Activated naive CD8-positive, alpha-beta T cell treated with anti-CD3 and anti-CD28 coated beads, Interleukin-2, amount 10 ng/mL, durations not matched to agents 7 days and 5 days (primary cell): Measurements from ENCODE around the gene USP1. TPM values are rescaled to one million over a fixed set of nuclear protein-coding genes. Genes with fewer than 3 reads are reported as not detected.

Experiments
- ATAC-seq: fragments of 150-1000 bp; cut with Tn5 transposase; one replicate; pipeline ENCODE4 v1.10.0; 2021; ENCODE audit warnings: low read depth, moderate library complexity
- POLR2A ChIA-PET: fragments of 350-600 bp; sonication (Branson Sonifier 250); formaldehyde crosslinking; loops from one replicate; lab custom pipeline; 2021; ENCODE audit warnings: antibody characterized with exemption; lab: Charles Lee
- DNase-seq: peaks from one replicate; pipeline ENCODE4 v3.0.0; 2021
- H3K27ac Mint-ChIP-seq: one replicate; pipeline ENCODE4 v1.8.0; 2022; ENCODE audit warnings: mild to moderate bottlenecking, mixed read lengths
- H3K27me3 Mint-ChIP-seq: one replicate; pipeline ENCODE4 v1.8.0; 2022; ENCODE audit warnings: mild to moderate bottlenecking, moderate library complexity, mixed read lengths
- H3K36me3 Mint-ChIP-seq: one replicate; pipeline ENCODE4 v1.8.0; 2021; ENCODE audit warnings: mild to moderate bottlenecking, mixed read lengths
- H3K4me1 Mint-ChIP-seq: one replicate; pipeline ENCODE4 v1.8.0; 2021; ENCODE audit warnings: mixed read lengths
- H3K4me3 Mint-ChIP-seq: one replicate; pipeline ENCODE4 v1.8.0; 2022; ENCODE audit warnings: mild to moderate bottlenecking, moderate library complexity, mixed read lengths
- H3K9me3 Mint-ChIP-seq: one replicate; pipeline ENCODE4 v1.8.0; 2021; ENCODE audit warnings: mixed read lengths
- total RNA-seq, 2 experiments: library from RNA; stranded (reverse); gene quantifications; one replicate each; pipeline ENCODE4 v1.2.3, GENCODE V29; 2021

The USP1 gene
- total RNA-seq, 2 experiments from 2014 or later = 67.7 to 68.4 TPM

- POLR2A ChIA-PET = no interaction called here
- no peaks in the 10 kb centered on the region for H3K9me3 Mint-ChIP-seq
- H3K4me1 Mint-ChIP-seq = no peaks in the 10 kb centered on the region
- H3K27me3 Mint-ChIP-seq = peaks cover 2% of the 10 kb centered on the region
- no peak overlapping the region for H3K27ac Mint-ChIP-seq
- H3K4me3 Mint-ChIP-seq = no peak overlapping the region
- H3K36me3 Mint-ChIP-seq = no peaks in the 10 kb centered on the region
- ATAC-seq (no peak), DNase-seq (no peak)
Measured at GRCh38 chr1:62407398-62408009, 29.3 kb upstream of the USP1 start.

DNA sequence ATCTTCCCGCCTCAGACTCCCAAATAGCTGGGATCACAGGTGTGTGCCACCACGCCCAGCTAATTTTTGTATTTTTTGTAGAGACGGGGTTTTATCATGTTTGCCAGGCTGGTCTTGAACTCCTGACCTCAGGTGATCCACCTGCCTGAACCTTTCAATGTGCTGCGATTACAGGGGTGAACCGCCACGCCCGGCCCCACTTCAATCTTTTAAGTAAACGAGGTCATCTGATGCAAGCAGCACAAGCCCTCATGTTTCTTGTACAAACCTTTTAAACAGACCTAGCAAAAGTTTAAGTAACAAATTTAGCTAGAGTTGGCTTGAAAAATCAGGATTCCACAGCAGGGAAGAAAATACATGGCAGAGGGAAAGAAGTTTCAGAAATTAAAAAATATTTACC lies 21.2 kb upstream of the USP1 start:
- H3K9me3 Mint-ChIP-seq = no peaks in the 10 kb centered on the region
- ATAC-seq (no peak), DNase-seq (no peak)
- H3K27ac Mint-ChIP-seq = no peak overlapping the region
- POLR2A ChIA-PET = no interaction called here
- H3K4me3 Mint-ChIP-seq = no peak overlapping the region
- no peaks in the 10 kb centered on the region for H3K36me3 Mint-ChIP-seq
- no peaks in the 10 kb centered on the region for H3K4me1 Mint-ChIP-seq
- peaks cover 7% of the 10 kb centered on the region for H3K27me3 Mint-ChIP-seq

- H3K27ac Mint-ChIP-seq = no peak overlapping the region
- no peaks in the 10 kb centered on the region for H3K36me3 Mint-ChIP-seq
- H3K4me3 Mint-ChIP-seq = no peak overlapping the region
- H3K9me3 Mint-ChIP-seq = no peaks in the 10 kb centered on the region
- ATAC-seq = no peak
- no peaks in the 10 kb centered on the region for H3K4me1 Mint-ChIP-seq
- H3K27me3 Mint-ChIP-seq = peaks cover 9% of the 10 kb centered on the region
- POLR2A ChIA-PET = no interaction called here
- DNase-seq = no peak
Measured at GRCh38 chr1:62417351-62417999, 19.4 kb upstream of the USP1 start.

- ATAC-seq = no peak
- no peak for DNase-seq
- no peaks in the 10 kb centered on the region for H3K4me1 Mint-ChIP-seq
- H3K27ac Mint-ChIP-seq = no peak overlapping the region
- no peak overlapping the region for H3K4me3 Mint-ChIP-seq
- POLR2A ChIA-PET = no interaction called here
- H3K27me3 Mint-ChIP-seq = peaks cover 9% of the 10 kb centered on the region
- H3K36me3 Mint-ChIP-seq = no peaks in the 10 kb centered on the region
- no peaks in the 10 kb centered on the region for H3K9me3 Mint-ChIP-seq
Measured at GRCh38 chr1:62420214-62420613, 16.6 kb upstream of the USP1 start.

DNA sequence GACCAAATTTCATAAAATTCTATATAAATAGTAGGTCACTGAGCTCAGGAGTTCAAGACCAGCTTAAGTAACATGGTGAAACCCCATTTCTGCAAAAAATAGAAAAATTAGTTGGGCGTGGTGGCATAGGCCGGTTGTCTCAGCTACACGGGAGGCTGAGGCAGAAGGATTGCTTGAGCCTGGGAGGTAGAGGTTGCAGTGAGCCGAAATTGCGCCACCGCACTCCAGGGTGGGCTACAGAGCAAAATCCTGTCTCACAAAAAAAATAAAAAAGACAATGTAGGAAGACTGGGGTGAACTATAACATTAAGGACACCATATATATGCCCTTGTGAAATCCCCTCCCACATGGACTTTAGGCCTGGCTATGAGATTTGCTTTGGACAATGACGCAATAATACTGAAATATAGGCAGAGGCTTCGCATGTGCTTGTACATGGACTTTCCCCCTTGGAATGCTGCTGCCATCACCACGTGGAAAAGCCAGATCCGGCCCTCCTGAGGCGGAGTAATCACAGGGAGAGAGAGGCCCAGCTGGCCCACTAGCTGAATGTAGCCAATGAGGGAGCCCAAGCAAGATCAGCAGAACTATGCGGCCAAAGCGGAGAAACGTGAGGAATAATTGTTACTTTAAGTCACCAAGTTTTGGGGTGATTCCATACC lies 13.1 kb upstream of the USP1 start:
- POLR2A ChIA-PET = no interaction called here
- ATAC-seq = no peak
- Mint-ChIP-seq H3K4me1 (no peaks in the 10 kb centered on the region), H3K4me3 (no peak overlapping the region), H3K27me3 (peaks cover 4% of the 10 kb centered on the region), H3K36me3 (no peaks in the 10 kb centered on the region), H3K27ac (no peak overlapping the region), H3K9me3 (no peaks in the 10 kb centered on the region)
- DNase-seq = no peak

DNA sequence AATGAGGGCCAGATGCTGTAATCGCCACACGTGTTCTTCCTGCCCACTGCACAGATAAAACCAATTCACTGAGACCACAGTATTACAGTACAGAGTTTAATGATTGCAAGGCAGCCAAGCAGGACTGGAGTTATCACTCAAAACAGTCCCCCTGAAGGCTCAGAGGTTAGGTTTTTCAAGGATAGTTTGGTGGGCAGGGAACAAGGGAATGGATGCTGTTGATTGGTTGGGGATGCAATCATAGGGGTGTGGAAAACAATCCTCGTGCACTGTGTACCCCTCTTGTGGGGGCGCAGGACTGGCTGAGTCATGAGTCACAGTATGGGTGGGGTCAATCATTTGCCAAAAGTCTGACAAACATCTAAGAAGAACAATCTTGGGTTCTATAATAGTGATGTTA lies 12.4 kb upstream of the USP1 start:
- Mint-ChIP-seq H3K36me3 (no peaks in the 10 kb centered on the region), H3K4me1 (no peaks in the 10 kb centered on the region), H3K27me3 (peaks cover 4% of the 10 kb centered on the region), H3K27ac (no peak overlapping the region), H3K4me3 (no peak overlapping the region), H3K9me3 (no peaks in the 10 kb centered on the region)
- DNase-seq (no peak), ATAC-seq (no peak)
- POLR2A ChIA-PET = no interaction called here

DNA sequence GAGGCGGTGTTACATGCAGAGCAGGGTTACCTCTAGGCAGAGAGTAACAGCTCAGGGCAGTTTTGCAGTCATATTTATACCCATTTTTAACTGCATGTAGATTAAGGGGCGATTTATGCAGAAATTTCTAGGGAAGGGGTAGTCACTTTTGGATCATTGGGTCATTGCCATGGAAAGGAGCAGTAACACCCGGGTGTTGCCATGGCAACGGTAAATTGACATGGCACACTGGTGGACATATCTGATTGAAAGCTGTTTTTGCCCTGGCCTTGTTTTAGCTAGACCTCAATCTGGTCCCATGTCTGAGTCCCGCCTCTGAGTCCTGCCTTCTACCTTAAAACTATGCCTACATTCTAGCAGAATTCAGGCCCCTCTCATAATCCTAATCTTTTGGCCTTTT lies 11.8 kb upstream of the USP1 start:
- no peak overlapping the region for H3K4me3 Mint-ChIP-seq
- POLR2A ChIA-PET = interaction anchor here (1.5 kb wide), 1 partner anchor 11 kb away, joined by 4 read pairs; no protein-coding TSS in a partner anchor

GRCh38 chr1:62426237-62426636 lies 10.6 kb upstream of the USP1 start:
- ATAC-seq (no peak), DNase-seq (no peak)
- no peaks in the 10 kb centered on the region for H3K36me3 Mint-ChIP-seq
- H3K27me3 Mint-ChIP-seq = peaks cover under 1% of the 10 kb centered on the region
- no peaks in the 10 kb centered on the region for H3K4me1 Mint-ChIP-seq
- no peaks in the 10 kb centered on the region for H3K9me3 Mint-ChIP-seq
- POLR2A ChIA-PET = interaction anchor here (1.5 kb wide), 1 partner anchor 10 kb away, joined by 4 read pairs; no protein-coding TSS in a partner anchor
- no peak overlapping the region for H3K27ac Mint-ChIP-seq
- H3K4me3 Mint-ChIP-seq = no peak overlapping the region

More for the DNA sequence above, 11.8 kb upstream of the USP1 start:
- H3K27me3 Mint-ChIP-seq = peaks cover 4% of the 10 kb centered on the region
- H3K9me3 Mint-ChIP-seq = no peaks in the 10 kb centered on the region
- DNase-seq = no peak
- no peak overlapping the region for H3K27ac Mint-ChIP-seq
- no peak for ATAC-seq
- H3K36me3 Mint-ChIP-seq = no peaks in the 10 kb centered on the region
- H3K4me1 Mint-ChIP-seq = no peaks in the 10 kb centered on the region

DNA sequence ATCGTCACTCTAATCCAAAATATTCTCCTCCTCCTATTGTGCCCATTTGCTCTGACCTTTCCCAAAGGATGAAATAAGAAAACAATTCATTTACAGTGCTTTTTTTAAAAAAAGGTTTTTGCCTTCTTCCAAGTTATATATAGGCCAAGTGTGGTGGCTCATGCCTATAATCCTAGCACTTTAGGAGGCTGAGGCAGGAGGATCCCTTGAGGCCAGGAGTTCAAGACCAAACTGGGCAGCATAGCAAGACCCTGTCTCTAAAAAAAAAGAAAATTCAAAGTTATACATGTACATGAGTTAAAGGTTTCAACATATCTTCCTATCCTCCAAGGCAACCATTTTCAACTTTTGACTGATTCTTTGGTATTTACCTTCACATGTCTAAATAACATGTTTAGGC lies 10.1 kb upstream of the USP1 start:
- H3K27me3 Mint-ChIP-seq = no peaks in the 10 kb centered on the region
- no peaks in the 10 kb centered on the region for H3K9me3 Mint-ChIP-seq
- H3K36me3 Mint-ChIP-seq = no peaks in the 10 kb centered on the region
- ATAC-seq (no peak), DNase-seq (no peak)
- no peaks in the 10 kb centered on the region for H3K4me1 Mint-ChIP-seq
- H3K27ac Mint-ChIP-seq = no peak overlapping the region
- POLR2A ChIA-PET = no interaction called here
- H3K4me3 Mint-ChIP-seq = no peak overlapping the region

DNA sequence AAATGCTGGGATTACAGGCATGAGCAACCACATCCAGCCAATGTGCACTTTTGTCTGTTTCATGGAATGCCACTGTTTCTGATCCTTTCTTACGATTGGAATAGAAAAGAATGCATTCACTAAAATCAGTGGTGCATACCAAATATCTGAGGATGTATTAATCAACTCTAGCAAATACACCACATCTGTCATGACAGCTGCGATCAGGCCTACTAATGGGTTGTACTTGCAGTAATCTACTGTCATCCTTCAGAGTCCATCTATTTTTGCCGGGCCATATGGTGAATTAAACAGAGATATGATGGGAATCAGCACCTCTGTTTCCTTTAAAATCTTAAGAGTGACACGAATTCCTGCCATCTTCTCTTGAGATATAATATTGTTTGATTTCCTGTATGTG lies 8.5 kb upstream of the USP1 start:
- Mint-ChIP-seq H3K4me1 (no peaks in the 10 kb centered on the region), H3K27ac (no peak overlapping the region), H3K27me3 (peaks cover 2% of the 10 kb centered on the region), H3K36me3 (no peaks in the 10 kb centered on the region), H3K9me3 (no peaks in the 10 kb centered on the region), H3K4me3 (no peak overlapping the region)
- ATAC-seq = no peak
- no peak for DNase-seq
- POLR2A ChIA-PET = no interaction called here

DNA sequence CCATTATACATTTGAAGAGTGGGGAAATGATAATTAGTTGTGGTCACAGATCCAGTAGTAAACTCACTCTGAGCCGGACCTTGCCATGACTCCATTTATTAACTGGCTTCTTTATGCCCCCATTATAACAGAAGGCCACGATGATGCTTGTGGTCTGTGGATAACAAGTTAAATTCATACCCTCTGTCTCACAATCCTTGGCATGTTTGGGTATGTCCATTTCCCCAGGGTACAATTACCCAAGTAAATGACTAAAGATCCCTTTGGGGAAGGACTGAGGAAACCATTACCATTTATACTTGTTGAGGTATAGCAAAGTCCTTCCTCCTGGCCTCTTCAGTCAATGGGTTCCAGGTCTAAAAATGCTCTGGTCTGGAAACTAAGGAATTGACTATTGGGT lies 7.3 kb upstream of the USP1 start:
- Mint-ChIP-seq H3K4me1 (no peaks in the 10 kb centered on the region), H3K27ac (no peak overlapping the region), H3K36me3 (no peaks in the 10 kb centered on the region), H3K4me3 (no peak overlapping the region), H3K9me3 (no peaks in the 10 kb centered on the region), H3K27me3 (peaks cover 2% of the 10 kb centered on the region)
- POLR2A ChIA-PET = no interaction called here
- DNase-seq (no peak), ATAC-seq (no peak)

DNA sequence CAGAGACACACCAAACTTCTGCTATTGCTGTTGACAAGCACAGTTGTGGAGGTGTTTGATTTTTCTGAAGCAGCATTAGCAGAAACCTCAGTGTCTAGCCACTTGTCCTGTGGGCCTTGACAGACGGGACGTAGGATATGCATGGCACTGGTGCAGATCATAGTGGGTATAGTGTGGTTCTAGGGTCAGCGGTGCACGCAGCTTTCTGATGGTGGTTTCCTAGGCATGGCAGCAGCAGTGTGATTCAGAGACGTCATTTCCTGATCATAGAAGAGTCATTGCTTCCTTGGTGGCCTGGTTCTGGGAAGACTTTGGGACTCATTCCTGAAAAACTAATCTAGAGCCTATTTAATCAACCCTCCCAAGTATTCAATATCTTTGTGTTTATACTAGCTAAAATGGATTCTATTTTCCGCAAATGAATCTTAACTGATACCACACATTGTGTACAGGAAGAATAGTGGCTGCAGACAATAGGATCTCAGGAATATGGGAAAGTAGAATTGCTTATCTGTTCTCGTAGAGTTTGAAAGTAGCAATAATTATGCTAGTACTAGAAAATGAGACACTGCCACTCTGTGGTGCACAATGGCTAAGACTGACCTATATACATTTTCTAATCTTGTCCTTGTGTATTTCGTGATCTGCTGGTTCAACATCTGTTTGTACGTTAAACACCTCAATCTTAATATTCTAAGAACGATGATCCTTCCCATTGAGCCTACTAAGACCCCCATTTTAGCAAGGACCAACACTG lies 2.8 kb upstream of the USP1 start:
- peaks cover 2% of the 10 kb centered on the region for H3K27me3 Mint-ChIP-seq
- H3K9me3 Mint-ChIP-seq = no peaks in the 10 kb centered on the region
- POLR2A ChIA-PET = no interaction called here
- no peak for ATAC-seq
- H3K36me3 Mint-ChIP-seq = peaks cover 7% of the 10 kb centered on the region
- no peak for DNase-seq
- no peak overlapping the region for H3K27ac Mint-ChIP-seq
- H3K4me1 Mint-ChIP-seq = peaks cover 9% of the 10 kb centered on the region
- H3K4me3 Mint-ChIP-seq = peak overlapping the region; percentile 32

GRCh38 chr1:62434618-62435001 lies 2.2 kb upstream of the USP1 start:
- no peak overlapping the region for H3K27ac Mint-ChIP-seq
- DNase-seq = no peak
- no peak for ATAC-seq
- H3K27me3 Mint-ChIP-seq = peaks cover 2% of the 10 kb centered on the region
- H3K4me3 Mint-ChIP-seq = peak overlapping the region; percentile 98
- peaks cover 7% of the 10 kb centered on the region for H3K36me3 Mint-ChIP-seq
- peaks cover 9% of the 10 kb centered on the region for H3K4me1 Mint-ChIP-seq
- H3K9me3 Mint-ChIP-seq = no peaks in the 10 kb centered on the region
- POLR2A ChIA-PET = no interaction called here
